KMS-11 (cell line): ENCODE results near the gene DNAJC7.
A peak's percentile ranks its signal among the peaks of the same experiment; 100 is the strongest.

Source experiments
- H2AFZ ChIP-seq: fragments of 200-600 bp; sonication (generic); 2 replicates; pipeline ENCODE4 v1.6.1; 2016; ENCODE audit warnings: antibody characterized with exemption, mixed run types, low read depth
- H3K27ac ChIP-seq: fragments of 200-600 bp; sonication (generic); 2 replicates; pipeline ENCODE4 v1.6.1; 2016; ENCODE audit warnings: mild to moderate bottlenecking, mixed run types
- H3K27me3 ChIP-seq: fragments of 200-600 bp; sonication (generic); 2 replicates; pipeline ENCODE4 v1.6.1; 2017; ENCODE audit warnings: mild to moderate bottlenecking, low read depth, mixed run types, moderate library complexity; ENCODE audit not compliant: insufficient read depth
- H3K36me3 ChIP-seq: fragments of 200-600 bp; sonication (generic); 2 replicates; pipeline ENCODE4 v1.6.1; 2017; ENCODE audit warnings: mild to moderate bottlenecking, mixed run types; ENCODE audit not compliant: insufficient read depth
- H3K4me1 ChIP-seq: fragments of 200-600 bp; sonication (generic); 2 replicates; pipeline ENCODE4 v1.6.1; 2016; ENCODE audit warnings: mild to moderate bottlenecking, low read depth, mixed run types; ENCODE audit not compliant: poor library complexity, severe bottlenecking
- H3K4me2 ChIP-seq: fragments of 200-600 bp; sonication (generic); 2 replicates; pipeline ENCODE4 v1.7.0; 2016; ENCODE audit warnings: mild to moderate bottlenecking, mixed run types
- H3K4me3 ChIP-seq: fragments of 200-600 bp; sonication (generic); IDR thresholded peaks from 2 replicates; pipeline ENCODE4 v1.6.1; 2017; ENCODE audit warnings: low read depth, low read length, mixed read lengths; ENCODE audit not compliant: insufficient read depth
- H3K79me2 ChIP-seq: fragments of 200-600 bp; sonication (generic); 2 replicates; pipeline ENCODE4 v1.6.1; 2016; ENCODE audit warnings: low read depth, mixed run types; ENCODE audit not compliant: insufficient read depth
- H3K9ac ChIP-seq: fragments of 200-600 bp; sonication (generic); 2 replicates; pipeline ENCODE4 v1.6.1; 2016; ENCODE audit warnings: mild to moderate bottlenecking, mixed run types
- H4K20me1 ChIP-seq: fragments of 200-600 bp; sonication (generic); 2 replicates; pipeline ENCODE4 v1.6.1; 2016; ENCODE audit warnings: mild to moderate bottlenecking, mixed run types; ENCODE audit not compliant: insufficient read depth
- TF ChIP-seq, protein P1 (sequence below): fragments of 200-600 bp; sonication (generic); conservative IDR thresholded peaks from 2 replicates; pipeline ENCODE4 v1.6.1; 2017; ENCODE audit warnings: low read depth, mild to moderate bottlenecking, antibody characterized with exemption, low read length, moderate library complexity, mixed read lengths

Gene DNAJC7

DNA sequence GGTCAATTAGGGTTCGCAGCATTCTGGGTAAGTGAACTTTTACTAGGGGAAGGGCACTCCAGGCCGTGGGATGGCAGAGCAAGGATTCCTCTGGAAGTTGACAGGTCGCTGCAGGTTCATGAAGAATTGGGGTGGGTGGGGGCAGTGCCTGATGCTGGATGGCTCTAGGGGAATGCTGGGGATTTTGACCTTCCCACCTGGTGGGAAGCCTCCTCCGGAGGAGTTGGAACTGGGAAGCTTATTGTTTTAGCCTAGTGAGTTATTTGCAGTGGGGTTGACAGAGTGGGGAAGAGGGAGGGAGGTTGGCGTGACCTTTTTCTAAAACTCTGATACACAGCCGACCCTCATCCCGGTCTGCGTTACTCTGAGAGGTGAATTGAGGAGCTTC is 33.8 kb upstream of the DNAJC7 start:
- Histone ChIP-seq H2AFZ (no peak overlapping the region; the same call in 1 of the 2 replicates), H3K79me2 (no peaks in the 10 kb centered on the region), H3K4me3 (no peak overlapping the region), H3K4me1 (no peaks in the 10 kb centered on the region), H3K9ac (no peak overlapping the region), H3K27ac (no peak overlapping the region), H3K4me2 (no peak overlapping the region), H3K27me3 (peaks cover 64% of the 10 kb centered on the region), H4K20me1 (no peaks in the 10 kb centered on the region), H3K36me3 (no peaks in the 10 kb centered on the region)
- TF ChIP-seq, protein P1, sequence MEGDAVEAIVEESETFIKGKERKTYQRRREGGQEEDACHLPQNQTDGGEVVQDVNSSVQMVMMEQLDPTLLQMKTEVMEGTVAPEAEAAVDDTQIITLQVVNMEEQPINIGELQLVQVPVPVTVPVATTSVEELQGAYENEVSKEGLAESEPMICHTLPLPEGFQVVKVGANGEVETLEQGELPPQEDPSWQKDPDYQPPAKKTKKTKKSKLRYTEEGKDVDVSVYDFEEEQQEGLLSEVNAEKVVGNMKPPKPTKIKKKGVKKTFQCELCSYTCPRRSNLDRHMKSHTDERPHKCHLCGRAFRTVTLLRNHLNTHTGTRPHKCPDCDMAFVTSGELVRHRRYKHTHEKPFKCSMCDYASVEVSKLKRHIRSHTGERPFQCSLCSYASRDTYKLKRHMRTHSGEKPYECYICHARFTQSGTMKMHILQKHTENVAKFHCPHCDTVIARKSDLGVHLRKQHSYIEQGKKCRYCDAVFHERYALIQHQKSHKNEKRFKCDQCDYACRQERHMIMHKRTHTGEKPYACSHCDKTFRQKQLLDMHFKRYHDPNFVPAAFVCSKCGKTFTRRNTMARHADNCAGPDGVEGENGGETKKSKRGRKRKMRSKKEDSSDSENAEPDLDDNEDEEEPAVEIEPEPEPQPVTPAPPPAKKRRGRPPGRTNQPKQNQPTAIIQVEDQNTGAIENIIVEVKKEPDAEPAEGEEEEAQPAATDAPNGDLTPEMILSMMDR, result no peak

DNA sequence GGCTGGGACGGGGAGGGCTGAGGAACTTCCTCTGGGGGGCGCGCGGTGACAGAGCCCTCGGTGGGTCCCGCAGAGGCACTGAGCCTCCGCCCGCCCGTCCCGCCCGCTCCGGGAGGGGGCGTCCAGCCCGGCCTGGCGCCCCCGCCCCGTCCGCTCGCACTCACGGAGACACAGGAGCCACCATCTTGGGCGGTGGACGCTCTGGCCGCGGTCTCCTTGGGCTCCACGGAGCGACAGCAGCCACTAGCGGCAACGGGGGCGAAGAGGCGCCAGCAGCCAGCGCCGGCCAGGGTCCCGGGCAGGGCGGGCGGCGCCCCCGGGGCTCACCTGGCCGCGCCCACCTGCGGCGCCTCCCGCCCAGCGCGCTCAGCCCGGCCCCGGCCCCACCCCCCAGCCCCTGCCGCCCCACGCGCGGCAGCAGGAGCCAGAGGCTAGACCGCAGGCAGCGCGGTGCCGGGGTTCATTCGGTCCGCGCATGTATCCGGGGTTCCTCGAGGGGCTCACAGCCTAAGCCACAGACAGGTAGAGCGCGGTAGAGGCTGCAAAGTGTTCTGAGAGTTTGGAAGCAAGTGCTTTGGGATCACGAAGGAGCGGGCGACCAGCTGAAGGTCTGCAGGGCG is 33.3 kb upstream of the DNAJC7 start, which contains the start of gene C17orf113:
Gene C17orf113 (minus strand): TSS at position 209 of the 620 bp plus-strand sequence. CDS start 7,225 bp downstream, outside the sequence.
- Histone ChIP-seq H3K36me3 (no peaks in the 10 kb centered on the region), H3K4me1 (no peaks in the 10 kb centered on the region), H3K27me3 (peaks cover 64% of the 10 kb centered on the region), H3K9ac (peak within 1 kb of the TSS; percentile 31; the same call in 1 of the 2 replicates), H4K20me1 (no peaks in the 10 kb centered on the region), H3K27ac (no peak within 1 kb of the TSS), H3K4me2 (peak within 1 kb of the TSS; percentile 71), H2AFZ (peak within 1 kb of the TSS; percentile 91), H3K4me3 (no peak within 1 kb of the TSS), H3K79me2 (no peaks in the 10 kb centered on the region)
- TF ChIP-seq, protein P1, result no peak

DNA sequence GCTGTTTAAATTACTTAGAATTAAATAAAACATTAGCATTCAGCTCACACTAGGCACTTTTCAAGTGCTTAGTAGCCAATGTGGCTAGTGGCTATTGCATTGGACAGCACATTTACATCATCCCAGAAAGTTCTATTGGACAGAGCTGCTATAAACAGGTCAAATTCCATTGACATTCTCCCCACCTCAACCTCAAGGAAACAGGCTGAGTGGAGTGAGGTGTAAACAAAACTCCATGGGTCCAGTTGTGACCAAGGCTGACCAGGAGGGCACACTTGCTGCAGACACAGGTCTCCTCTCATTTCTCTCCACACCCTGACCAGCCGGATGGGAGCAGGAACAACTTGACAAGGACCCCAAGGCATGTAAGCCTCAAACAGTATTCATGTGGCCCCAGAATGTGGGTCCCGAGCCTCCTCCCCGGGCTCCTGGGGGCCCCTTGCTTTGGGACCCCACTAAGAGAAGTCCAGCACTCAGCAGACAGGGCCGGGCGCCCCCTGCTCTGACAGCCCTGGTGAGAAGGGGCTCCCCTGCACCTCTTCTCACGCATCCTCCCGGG is 32.7 kb upstream of the DNAJC7 start:
- H3K4me1 ChIP-seq, result no peaks in the 10 kb centered on the region
- H2AFZ ChIP-seq, result peak overlapping the region; percentile 91
- peak overlapping the region; percentile 71 for H3K4me2 ChIP-seq
- H3K36me3 ChIP-seq, result no peaks in the 10 kb centered on the region
- H4K20me1 ChIP-seq, result no peaks in the 10 kb centered on the region
- H3K27ac ChIP-seq, result no peak overlapping the region
- H3K27me3 ChIP-seq, result peaks cover 58% of the 10 kb centered on the region
- no peak overlapping the region for H3K4me3 ChIP-seq
- peak overlapping the region; percentile 31; the same call in 1 of the 2 replicates for H3K9ac ChIP-seq
- TF ChIP-seq, protein P1, result no peak
- no peaks in the 10 kb centered on the region for H3K79me2 ChIP-seq

DNA sequence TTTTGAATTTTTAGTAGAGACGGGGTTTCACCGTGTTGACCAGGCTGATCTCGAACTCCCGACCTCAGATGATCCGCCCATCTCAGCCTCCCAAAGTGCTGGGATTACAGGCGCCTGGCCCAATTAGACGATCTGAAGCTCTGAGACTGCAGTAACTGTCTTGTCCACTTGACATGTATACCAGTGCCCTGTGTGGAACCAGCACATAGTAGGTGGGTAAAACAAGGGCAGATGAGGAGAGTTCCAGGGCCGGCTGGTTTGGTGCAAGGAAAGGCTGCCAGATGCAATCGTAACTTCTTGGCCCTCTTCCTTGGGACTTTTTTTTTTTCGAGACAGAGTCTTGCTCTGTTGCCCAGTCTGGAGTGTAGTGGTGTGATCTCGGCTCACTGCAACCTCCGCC is 30.1 kb upstream of the DNAJC7 start:
- no peak overlapping the region for H3K4me3 ChIP-seq
- H3K9ac ChIP-seq, result no peak overlapping the region
- H3K27me3 ChIP-seq, result peaks cover 35% of the 10 kb centered on the region
- H2AFZ ChIP-seq, result no peak overlapping the region
- H3K79me2 ChIP-seq, result no peaks in the 10 kb centered on the region
- no peaks in the 10 kb centered on the region for H3K4me1 ChIP-seq
- H3K27ac ChIP-seq, result no peak overlapping the region
- TF ChIP-seq, protein P1, result no peak
- H3K4me2 ChIP-seq, result no peak overlapping the region
- no peaks in the 10 kb centered on the region for H4K20me1 ChIP-seq
- H3K36me3 ChIP-seq, result no peaks in the 10 kb centered on the region
